Right atrium auricular region (tissue), 2 donors: ENCODE measurements around the gene TADA3. TPM values are rescaled to one million over a fixed set of nuclear protein-coding genes. Genes with fewer than 3 reads are reported as not detected.

Experiments
- DNase-seq: peaks from one replicate; pipeline ENCODE4 v3.0.0-alpha.2; 2019; ENCODE audit warnings: low spot score
- H3K27ac ChIP-seq, 2 donors: fragments of 200-600 bp; sonication (generic); 1 replicate in 1 of 2; 2 replicates in 1 of 2; pipeline ENCODE4 v1.5.1; 2016 to 2019
- H3K27me3 ChIP-seq, 2 donors: fragments of 200-600 bp; sonication (generic); one replicate each; pipeline versions ENCODE4 v1.5.1 to v1.6.0; 2017 to 2019
- H3K36me3 ChIP-seq: fragments of 200-600 bp; sonication (generic); one replicate; pipeline ENCODE4 v1.5.1; 2016
- H3K4me1 ChIP-seq, 2 donors: fragments of 200-600 bp; sonication (generic); one replicate each; pipeline versions ENCODE4 v1.5.1 to v1.6.0; 2017 to 2019
- H3K4me3 ChIP-seq, 2 donors: fragments of 200-600 bp; sonication (generic); 1 replicate in 1 of 2; 2 replicates in 1 of 2; pipeline ENCODE4 v1.5.1; 2017 to 2019; ENCODE audit warnings: mild to moderate bottlenecking in 1 of 2, moderate library complexity in 1 of 2
- H3K9me3 ChIP-seq, 2 donors: fragments of 200-600 bp; sonication (generic); one replicate each; pipeline ENCODE4 v1.5.1; 2019
- total RNA-seq, 2 donors: library from RNA; depleted of rRNA; stranded (reverse); fragments of >200 nt; gene quantifications; one replicate each; pipeline ENCODE4 v1.1.0, GENCODE V29; 2016
- TF ChIP-seq, protein P1 (sequence below), 2 donors: fragments of 200-600 bp; sonication (generic); IDR thresholded peaks; one replicate each; pipeline ENCODE4 v1.5.1; 2019; ENCODE audit warnings: antibody characterized with exemption in 2 of 2

Gene TADA3
- total RNA-seq, 2 donors from 2014 or later = 43.6 to 57.3 TPM

DNA sequence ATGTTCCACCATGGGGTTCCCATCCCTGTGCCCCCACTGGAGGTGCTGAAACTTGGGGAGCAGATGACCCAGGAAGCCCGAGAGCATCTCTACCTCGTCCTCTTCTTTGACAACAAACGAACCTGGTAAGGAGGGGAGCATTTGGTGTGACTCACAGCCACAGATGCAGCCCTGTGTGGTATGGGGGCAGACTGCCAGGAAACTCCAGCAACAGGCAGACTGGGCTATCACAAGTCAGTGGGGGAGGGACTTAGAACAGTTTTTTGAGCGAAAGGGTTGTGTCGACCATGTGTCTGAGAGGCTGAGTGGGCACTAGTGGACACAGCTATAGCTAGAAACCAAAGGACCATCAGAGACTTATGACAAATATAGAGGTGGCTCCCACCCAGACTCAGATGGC is 45.9 kb downstream of the TADA3 start:
- Histone ChIP-seq H3K27ac (no peak overlapping the region), H3K36me3 (peaks cover 65% of the 10 kb centered on the region), H3K4me3 (no peak overlapping the region), H3K27me3 (no peaks in the 10 kb centered on the region), H3K4me1 (peaks cover 0 to 20% of the 10 kb centered on the region in 2 donors), H3K9me3 (no peaks in the 10 kb centered on the region)
- TF ChIP-seq, protein P1, sequence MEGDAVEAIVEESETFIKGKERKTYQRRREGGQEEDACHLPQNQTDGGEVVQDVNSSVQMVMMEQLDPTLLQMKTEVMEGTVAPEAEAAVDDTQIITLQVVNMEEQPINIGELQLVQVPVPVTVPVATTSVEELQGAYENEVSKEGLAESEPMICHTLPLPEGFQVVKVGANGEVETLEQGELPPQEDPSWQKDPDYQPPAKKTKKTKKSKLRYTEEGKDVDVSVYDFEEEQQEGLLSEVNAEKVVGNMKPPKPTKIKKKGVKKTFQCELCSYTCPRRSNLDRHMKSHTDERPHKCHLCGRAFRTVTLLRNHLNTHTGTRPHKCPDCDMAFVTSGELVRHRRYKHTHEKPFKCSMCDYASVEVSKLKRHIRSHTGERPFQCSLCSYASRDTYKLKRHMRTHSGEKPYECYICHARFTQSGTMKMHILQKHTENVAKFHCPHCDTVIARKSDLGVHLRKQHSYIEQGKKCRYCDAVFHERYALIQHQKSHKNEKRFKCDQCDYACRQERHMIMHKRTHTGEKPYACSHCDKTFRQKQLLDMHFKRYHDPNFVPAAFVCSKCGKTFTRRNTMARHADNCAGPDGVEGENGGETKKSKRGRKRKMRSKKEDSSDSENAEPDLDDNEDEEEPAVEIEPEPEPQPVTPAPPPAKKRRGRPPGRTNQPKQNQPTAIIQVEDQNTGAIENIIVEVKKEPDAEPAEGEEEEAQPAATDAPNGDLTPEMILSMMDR (IDR thresholded peaks at IDR 0.05) = no peak
- no peak for DNase-seq

DNA sequence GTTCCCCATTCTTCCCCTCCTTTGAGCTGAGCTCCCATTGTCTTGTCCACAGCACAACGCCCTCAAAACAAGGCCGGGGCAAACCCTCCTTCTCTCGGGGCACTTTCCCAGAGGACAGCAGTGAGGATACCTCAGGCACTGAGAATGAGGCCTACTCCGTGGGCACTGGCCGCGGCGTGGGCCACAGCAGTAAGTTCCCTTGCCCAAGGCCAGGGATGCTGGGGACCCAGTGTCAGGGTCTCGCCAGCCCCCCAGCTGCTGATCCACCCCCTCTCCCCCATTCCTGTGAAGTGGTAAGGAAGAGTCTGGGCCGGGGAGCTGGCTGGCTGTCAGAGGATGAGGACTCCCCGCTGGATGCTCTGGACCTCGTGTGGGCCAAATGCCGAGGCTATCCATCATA is 46.8 kb downstream of the TADA3 start:
- TF ChIP-seq, protein P1 (IDR thresholded peaks at IDR 0.05) = no peak
- Histone ChIP-seq H3K4me1 (peaks cover 0 to 12% of the 10 kb centered on the region in 2 donors), H3K27ac (no peak overlapping the region), H3K36me3 (peaks cover 72% of the 10 kb centered on the region), H3K4me3 (no peak overlapping the region), H3K9me3 (no peaks in the 10 kb centered on the region), H3K27me3 (no peaks in the 10 kb centered on the region)
- no peak for DNase-seq

DNA sequence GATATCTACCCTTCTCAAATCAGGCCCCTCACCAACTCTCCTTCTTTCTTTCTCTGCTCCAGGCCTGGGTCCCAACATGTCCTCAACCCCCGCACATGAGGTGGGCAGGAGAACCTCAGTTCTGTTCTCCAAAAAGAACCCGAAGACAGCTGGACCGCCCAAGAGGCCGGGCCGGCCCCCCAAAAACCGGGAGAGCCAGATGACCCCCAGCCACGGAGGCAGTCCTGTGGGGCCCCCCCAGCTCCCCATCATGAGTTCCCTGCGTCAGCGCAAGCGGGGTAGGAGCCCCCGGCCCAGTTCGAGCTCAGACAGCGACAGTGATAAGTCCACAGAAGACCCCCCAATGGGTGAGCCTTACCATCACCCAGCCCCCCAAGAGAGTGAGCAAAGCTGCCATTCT is 48.1 kb downstream of the TADA3 start:
- Histone ChIP-seq H3K9me3 (no peaks in the 10 kb centered on the region), H3K4me3 (no peak overlapping the region), H3K36me3 (peaks cover 86% of the 10 kb centered on the region), H3K4me1 (peaks cover 0 to 6% of the 10 kb centered on the region in 2 donors), H3K27ac (no peak overlapping the region), H3K27me3 (no peaks in the 10 kb centered on the region)
- TF ChIP-seq, protein P1 (IDR thresholded peaks at IDR 0.05) = no peak
- DNase-seq = no peak

DNA sequence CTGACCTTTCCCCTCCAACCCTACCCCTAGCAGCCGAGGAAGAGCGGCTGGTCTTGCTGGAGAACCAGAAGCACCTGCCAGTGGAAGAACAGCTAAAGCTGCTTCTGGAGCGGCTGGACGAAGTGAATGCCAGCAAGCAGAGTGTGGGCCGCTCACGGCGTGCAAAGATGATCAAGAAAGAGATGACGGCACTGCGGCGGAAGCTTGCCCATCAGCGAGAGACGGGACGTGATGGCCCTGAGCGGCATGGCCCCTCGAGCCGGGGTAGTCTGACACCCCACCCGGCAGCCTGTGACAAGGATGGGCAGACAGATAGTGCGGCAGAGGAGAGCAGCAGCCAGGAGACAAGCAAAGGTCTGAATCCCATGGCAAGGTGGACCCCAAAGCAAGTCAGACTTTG is 48.7 kb downstream of the TADA3 start:
- Histone ChIP-seq H3K27me3 (no peaks in the 10 kb centered on the region), H3K36me3 (peaks cover 92% of the 10 kb centered on the region)
- no peak for DNase-seq

DNA sequence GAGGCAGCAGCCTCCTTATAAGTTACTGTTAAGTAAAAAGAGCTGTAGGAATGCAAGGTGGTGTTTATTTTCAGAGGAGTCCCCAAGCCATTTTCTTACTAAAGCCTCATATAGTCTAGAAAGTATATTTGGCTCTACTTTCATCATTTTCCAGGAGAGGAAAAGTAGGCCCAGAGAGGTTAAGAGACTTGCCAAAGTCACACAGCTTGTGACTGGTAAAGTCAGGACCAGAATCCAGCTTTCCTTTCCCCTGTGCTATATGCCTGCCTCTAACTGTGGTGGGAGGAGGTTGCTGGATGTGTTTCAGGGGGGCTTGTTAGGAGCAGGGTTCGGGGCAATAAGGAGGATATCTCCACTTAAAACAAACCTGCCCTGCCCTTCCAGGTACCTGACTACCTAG is 49.7 kb downstream of the TADA3 start:
- TF ChIP-seq, protein P1 (IDR thresholded peaks at IDR 0.05) = no peak
- no peak for DNase-seq
- Histone ChIP-seq H3K4me1 (no peaks in the 10 kb centered on the region), H3K27ac (no peak overlapping the region), H3K4me3 (no peak overlapping the region), H3K9me3 (no peaks in the 10 kb centered on the region), H3K27me3 (no peaks in the 10 kb centered on the region), H3K36me3 (peaks cover 97% of the 10 kb centered on the region)

More for the DNA sequence above, 48.7 kb downstream of the TADA3 start:
- no peak overlapping the region for H3K4me3 ChIP-seq
- H3K27ac ChIP-seq = no peak overlapping the region
- TF ChIP-seq, protein P1 (IDR thresholded peaks at IDR 0.05) = no peak
- no peaks in the 10 kb centered on the region for H3K9me3 ChIP-seq
- no peaks in the 10 kb centered on the region for H3K4me1 ChIP-seq

DNA sequence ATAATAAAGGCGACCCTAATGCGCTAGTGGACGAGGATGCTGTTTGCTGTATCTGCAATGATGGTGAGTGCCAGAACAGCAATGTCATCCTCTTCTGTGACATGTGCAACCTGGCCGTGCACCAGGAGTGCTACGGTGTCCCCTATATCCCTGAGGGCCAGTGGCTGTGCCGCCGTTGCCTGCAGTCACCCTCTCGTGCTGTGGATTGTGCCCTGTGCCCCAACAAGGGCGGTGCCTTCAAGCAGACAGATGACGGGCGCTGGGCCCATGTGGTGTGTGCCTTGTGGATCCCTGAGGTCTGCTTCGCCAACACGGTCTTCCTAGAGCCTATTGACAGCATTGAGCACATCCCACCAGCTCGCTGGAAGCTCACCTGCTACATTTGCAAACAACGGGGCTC is 53.1 kb downstream of the TADA3 start:
- Histone ChIP-seq H3K9me3 (no peaks in the 10 kb centered on the region), H3K4me3 (no peak overlapping the region)
- no peak for DNase-seq

More for the DNA sequence above, 53.1 kb downstream of the TADA3 start:
- TF ChIP-seq, protein P1 (IDR thresholded peaks at IDR 0.05) = no peak
- H3K36me3 ChIP-seq = peaks cover 84% of the 10 kb centered on the region
- H3K4me1 ChIP-seq = peaks cover 0 to 7% of the 10 kb centered on the region in 2 donors
- no peaks in the 10 kb centered on the region for H3K27me3 ChIP-seq
- H3K27ac ChIP-seq = no peak overlapping the region
